GM19239 (cell line): ENCODE results near the gene CLIC3.
A peak's percentile ranks its signal among the peaks of the same experiment; 100 is the strongest.
"Not testable (repeated sequence)": the region's sequence is repeated elsewhere in the genome, so short reads cannot be mapped to it uniquely, and the experiment has no call there.

Source experiments
- DNase-seq: peaks from one replicate; pipeline ENCODE4 v3.0.0; 2011; ENCODE audit warnings: low spot score; ENCODE audit not compliant: insufficient read length
- FAIRE-seq: peaks from 2 replicates; lab custom pipeline; 2011; peaks lifted over from hg19 to GRCh38; lab: Jason Lieb, UNC

CLIC3 gene

DNA sequence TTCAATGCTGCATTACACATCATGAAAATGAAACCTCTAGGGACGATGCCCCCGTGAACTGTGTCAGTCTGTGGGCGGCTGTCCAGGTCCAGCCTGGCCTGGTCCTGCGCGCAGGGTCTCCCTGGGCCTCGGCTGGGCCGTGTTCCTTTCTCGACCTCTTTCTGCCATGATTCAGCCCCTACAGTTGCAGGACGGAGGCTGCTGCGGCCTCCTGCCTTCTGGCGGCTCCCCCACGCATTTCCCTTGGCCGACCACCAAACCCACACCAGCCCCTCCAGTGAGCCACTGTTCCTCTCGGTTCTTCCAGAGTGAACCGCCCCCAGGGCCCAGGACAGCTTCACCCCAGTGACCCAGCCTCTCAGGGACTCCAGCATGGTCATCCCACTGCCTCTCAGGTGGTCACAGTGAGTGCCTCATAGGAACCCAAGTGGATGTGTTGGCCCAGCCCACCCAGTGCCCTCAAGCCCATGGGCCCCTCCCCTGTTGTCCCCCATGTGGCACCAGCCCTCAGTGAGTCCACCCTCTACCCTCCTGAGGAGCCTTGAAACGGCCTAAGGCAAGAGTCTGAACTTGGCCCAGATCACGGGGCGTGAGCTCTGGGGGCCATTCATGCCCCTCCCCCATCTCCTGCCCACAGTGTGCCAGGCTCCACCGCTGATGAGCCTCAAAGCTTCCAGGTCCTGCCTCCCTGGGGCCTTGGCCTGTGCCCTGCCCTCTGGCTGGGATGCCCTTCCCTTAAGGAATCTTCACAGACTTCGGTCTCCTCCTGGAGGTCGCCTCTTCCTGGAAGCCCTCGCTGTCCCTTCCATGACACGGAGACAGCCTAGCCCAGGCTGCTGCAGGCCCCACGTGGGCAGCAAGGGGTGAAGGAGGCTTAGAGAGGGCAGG is 10.0 kb upstream of the CLIC3 start:
- no peak for FAIRE-seq
- DNase-seq, result no peak

- FAIRE-seq, DNase-seq: not testable (repeated sequence)
Measured at GRCh38 chr9:137004285-137004684, 7.9 kb upstream of the CLIC3 start.

DNA sequence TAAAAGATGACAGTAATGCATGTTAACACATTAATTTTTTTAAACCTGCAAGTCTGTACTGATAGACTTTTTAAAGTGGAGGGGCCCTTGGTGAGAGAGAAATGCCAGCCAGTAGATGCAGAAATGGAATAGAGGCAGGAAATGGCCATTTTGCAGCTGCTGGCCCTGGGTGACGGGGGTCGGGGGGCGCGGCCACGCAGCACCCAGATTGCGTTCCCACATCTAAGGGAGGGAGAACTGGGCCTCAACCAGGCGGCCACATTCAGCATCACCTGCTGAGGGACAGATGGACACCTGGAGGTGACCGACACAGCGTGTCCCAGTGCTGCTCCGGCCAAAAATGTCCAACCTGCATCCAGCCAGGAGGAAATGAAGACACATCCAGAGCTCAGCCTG is 6.3 kb upstream of the CLIC3 start:
- FAIRE-seq, result no peak
- DNase-seq, result no peak

DNA sequence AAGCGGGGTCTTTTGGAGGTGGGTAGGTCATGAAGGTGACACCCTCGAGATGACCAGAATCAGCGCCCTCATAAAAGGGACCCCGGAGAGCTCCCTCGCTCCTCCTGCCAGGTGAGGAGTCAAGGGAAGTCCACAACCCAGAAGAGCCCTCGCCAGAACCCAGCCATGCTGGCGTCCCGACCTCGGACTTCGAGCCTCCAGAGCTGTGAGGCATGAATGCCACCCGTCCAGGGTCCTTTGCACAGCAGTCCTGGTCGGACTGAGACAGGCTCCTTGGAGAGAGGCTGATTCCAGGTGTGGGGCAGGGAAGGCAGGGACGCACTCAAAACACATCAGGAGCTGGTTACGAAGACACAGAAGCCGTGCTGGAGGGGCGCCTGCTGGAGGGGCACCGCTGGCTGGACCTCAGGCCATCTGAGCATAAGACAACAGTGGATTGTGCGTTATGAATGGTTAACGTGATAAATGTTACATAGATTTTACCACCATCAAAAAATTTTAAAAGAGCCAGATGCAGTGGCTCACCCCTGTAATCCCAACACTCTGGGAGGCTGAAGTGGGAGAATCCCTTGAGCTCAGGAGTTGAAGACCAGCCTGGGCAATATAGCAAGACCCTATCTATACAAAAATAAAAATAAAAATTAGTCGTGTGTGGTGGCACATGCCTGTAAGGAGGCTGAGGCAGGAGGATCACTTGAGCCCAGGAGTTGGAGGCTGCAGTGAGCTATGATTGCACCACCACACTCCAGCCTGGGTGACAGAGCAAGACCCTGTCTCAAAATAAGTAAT is 5.7 kb upstream of the CLIC3 start:
- FAIRE-seq (no peak), DNase-seq (no peak)

DNA sequence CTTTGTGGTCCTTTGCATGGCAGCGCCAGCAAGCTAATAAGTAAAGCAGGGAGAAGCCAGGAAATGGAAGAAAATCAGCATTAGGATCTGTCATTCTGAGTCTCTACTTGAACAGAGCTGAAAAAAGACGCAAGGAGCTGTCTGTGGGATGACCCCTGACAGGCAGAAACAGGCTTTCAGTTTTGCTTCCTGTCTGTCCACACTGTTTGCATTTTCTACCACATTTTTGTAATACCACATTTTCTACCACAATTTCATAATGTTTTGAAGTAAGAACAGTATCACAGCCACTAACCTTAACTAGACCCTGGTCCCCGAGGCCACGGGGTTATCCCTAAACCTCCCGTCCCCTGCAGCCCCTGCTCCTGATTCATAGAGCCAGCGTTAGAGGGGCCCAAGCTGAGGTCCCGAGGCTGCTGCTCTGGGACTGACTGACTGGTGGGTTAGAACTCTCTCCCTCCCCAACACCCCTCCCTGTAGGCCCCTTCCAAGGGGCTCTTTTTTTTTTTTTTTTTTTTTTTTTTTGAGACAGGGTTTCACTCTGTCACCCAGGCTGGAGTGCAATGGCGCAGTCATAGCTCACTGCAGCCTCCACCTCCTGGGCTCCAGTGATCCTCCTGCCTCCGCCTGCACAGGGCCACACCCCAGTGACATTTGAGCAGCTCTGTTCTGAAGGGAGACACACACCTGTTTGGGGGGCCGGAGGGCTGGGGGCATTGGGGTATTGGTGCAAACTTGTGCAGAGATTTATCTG is 4.0 kb upstream of the CLIC3 start:
- FAIRE-seq, result peak; percentile 87

GRCh38 chr9:136997830-136998234 is 1.5 kb upstream of the CLIC3 start:
- no peak for DNase-seq
- no peak for FAIRE-seq

More for the DNA sequence above, 4.0 kb upstream of the CLIC3 start:
- peak; percentile 92 for DNase-seq

DNA sequence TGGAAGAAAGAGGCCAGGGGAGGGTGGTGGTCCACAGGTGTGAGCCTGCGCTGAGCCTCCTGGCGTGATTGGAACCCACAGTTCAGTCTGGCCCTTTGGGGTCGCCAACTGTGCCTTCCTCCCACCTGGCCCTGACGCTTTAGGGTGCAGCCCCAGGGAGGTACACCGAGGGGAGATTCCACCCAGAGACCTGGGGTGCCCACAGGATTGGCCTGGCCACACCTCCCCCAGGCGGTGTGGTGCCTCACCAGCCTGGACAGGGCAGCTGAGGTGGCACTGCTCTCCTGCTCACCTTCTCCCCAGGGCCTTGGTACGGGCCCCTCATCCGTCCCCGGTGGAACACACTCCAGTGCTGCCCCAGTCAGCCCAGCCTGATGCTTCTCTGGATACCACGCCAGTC is 1.0 kb upstream of the CLIC3 start:
- DNase-seq, result no peak
- FAIRE-seq, result no peak

DNA sequence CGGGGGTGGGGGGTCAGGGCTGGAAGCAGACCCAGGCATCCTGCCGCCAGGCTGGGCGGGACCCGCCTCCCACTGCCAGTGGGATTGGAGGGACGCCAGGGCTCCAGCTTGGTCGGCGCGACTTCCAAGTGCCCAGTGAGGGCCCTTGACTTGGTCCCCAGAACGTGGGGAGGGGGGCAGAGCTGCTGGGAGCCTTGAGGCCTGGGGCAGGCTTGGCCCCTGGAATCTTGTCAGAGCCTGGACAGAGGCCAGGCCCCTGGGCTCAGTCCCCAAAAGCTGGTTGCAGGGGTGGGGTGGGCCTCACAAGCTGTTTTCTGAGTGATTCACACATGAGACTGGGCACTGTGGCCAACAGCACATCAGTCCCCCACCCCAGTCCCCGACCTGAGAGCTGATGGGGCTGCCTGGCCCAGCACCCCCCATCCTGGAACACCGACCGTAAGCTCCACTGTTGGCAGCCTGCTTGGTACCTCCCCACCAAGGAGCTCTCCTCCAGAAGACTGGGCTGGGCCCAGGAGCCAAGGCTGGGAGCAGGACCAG is 526 bp downstream of the CLIC3 start:
- no peak for FAIRE-seq
- DNase-seq, result no peak

GRCh38 chr9:136995362-136995761 is 1.0 kb downstream of the CLIC3 start:
- no peak for DNase-seq
- FAIRE-seq, result no peak

DNA sequence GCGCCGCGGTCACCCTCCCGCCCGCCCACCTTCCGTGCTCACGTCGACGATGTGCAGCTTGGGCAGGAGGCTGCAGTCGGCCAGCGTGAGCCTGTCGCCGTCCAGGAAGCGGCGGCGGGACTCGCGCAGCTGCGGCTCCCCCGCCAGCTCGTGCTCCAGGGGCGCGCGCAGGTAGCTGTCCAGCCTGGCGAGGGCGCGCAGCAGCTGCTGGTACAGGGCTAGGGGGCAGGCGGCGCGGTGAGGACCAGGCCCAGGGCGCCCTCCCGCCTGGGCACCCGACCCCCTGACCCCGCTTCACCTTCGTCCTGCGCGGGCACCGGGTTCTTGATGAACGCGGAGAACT is 1.5 kb downstream of the CLIC3 start:
- DNase-seq (no peak), FAIRE-seq (no peak)

- DNase-seq (no peak), FAIRE-seq (no peak)
Measured at GRCh38 chr9:136994180-136994887, 2.0 kb downstream of the CLIC3 start.

DNA sequence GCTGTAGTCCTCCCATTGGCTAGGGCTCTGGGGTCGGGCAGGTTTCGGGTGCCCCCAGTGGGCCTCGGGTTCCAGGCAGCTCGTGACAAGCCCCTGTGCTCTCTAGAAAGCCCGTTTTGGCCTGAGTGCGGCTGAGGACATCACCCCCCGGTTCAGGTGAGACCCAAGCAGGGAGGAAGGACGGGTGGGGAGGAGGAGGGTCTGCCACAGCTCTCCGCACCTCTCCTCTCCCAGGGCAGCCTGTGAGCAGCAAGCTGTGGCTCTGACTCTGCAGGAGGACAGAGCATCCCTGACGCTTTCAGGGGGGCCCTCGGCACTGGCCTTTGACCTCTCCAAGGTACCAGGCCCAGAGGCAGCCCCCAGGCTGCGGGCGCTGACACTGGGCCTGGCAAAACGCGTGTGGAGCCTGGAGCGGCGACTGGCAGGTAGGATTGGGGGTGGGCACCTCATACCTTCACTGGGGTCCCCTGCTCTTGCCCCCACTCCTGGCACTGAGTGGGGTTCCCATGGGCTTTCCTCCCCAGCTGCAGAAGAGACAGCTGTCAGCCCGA is 3.5 kb downstream of the CLIC3 start:
- DNase-seq (no peak), FAIRE-seq (no peak)

DNA sequence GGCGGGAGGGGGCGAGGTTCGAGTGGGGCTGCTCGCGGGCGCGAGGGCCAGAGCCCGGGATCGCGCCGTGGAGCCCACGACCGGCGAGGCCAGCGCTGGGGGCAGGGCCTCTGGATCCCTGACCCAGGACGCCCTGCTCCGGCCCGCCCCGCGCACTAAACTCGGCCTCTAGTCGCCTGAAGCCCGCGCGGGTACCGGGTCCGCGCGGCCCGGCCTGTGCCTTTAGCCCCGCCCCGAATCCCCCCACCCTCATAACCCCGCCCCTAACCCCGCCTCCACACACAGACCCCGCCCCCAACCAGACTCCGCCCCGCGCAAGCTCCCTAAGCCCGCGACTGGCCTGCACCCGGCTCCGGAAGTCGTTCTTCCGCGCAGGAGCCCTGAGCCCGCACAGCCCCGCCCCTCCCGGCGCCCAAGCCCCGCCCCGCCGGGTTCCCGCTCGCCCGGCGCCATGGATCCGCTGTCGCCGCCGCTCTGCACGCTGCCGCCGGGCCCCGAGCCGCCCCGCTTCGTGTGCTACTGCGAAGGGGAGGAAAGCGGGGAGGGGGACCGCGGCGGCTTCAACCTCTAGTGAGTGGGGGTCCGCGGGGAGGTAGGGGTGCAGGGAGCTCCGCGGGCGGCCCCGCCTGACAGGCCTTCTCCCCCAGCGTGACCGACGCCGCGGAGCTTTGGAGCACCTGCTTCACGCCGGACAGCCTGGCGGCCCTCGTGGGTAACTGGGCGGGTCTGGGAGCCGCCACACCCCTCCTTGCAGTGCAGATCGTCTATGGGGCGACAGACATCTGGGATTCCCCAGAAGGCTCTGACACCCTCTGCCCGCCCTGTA is 4.2 kb downstream of the CLIC3 start, which contains the start of gene PAXX:
PAXX (plus strand) TSS at position 430 of the 826 bp plus-strand sequence; CDS start at position 452, 22 bp downstream.
- peak; percentile 100 for DNase-seq
- FAIRE-seq, result peak; percentile 95

- FAIRE-seq (no peak), DNase-seq (no peak)
Measured at GRCh38 chr9:136990242-136990911, 6.0 kb downstream of the CLIC3 start.

DNA sequence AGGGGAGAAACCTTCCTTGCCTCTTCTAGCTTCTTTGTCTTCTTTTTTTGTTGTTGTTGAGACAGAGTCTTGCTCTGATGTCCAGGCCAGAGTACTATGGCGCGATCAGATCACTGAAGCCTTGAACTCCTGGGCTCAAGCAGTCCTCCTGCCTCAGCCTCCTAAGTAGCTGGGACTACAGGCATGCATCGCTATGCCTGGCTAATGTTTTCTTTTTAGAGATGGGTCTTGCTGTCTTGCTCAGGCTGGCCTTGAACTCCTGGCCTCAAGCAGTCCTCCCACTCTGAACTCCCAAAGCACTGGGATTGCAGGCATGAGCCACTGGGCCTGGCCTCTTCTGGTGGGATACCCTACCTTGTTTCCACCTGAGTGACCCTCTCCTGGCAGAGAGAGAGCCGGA is 7.5 kb downstream of the CLIC3 start:
- DNase-seq (no peak), FAIRE-seq (no peak)

DNA sequence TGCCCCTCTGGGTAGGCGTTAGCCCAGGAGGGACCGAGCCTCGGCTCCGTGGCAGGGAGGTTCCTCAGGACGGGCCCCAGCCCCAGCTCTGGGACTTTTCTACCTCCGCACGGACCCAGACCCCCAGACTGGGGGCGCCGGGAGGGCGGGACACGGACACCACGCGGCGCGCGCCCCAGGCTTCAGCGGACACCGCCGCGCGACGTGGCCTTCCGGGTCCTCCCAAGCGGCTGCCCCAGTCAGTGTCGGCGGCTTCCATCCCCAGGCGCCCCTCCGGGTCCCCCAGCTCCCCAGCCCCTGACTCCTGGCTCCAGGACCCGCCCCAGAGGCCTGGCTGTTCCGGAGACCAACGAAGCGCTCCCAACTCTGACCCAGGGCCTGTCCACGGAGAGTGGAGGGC is 10.5 kb downstream of the CLIC3 start:
- no peak for FAIRE-seq
- no peak for DNase-seq

DNA sequence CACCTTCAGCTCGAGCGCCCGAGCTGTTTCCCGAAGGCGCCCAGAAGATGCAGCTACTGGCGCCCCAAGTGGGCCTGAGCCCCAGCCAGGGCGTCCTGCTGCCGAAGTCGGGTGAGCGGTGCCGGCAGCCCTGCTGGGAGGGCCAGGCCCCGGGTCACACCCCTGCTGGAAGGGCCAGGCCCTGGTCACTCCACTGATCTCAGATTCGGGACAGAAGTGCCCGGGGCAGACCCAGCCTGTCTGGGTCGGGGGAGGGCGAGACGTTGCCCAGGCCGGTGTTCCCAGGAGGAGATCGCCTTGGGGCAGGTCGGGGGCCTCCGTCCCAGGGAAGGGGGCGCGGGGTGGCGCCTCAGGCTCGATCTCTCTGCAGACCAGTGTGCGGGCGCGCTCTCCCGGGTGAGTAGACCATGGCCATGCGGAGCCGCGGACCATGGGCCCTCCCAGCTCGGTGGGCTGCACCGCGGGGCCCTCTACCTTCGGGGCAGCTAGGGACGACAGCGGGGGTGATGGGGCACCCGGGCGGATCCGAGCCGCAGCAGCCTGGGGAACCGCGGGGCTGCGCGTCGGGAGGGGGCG is 11.3 kb downstream of the CLIC3 start:
- DNase-seq, result no peak
- no peak for FAIRE-seq
